K562 (cell line): ENCODE results near the gene SYPL2. TPM values are rescaled to one million over a fixed set of nuclear protein-coding genes. Genes with fewer than 3 reads are reported as not detected.
A peak's percentile ranks its signal among the peaks of the same experiment; 100 is the strongest.

Experiments
- CBFA2T2 ChIP-seq: fragments of 450-650 bp; conservative IDR thresholded peaks from 2 replicates; pipeline ENCODE4 v1.6.1; 2017; ENCODE audit warnings: mild to moderate bottlenecking
- CHD2 ChIP-seq: IDR thresholded peaks from 2 replicates; pipeline ENCODE4 v1.6.1; 2011; ENCODE audit warnings: low read depth, low read length
- CREBBP ChIP-seq: IDR thresholded peaks from one replicate; pipeline ENCODE4 v1.6.1; 2012; ENCODE audit warnings: low read depth, mild to moderate bottlenecking, control low read depth, inconsistent platforms, low read length
- ETS2 ChIP-seq: IDR thresholded peaks from 2 replicates; pipeline ENCODE4 v1.6.1; 2016; ENCODE audit warnings: borderline replicate concordance, missing genetic modification characterization, mild to moderate bottlenecking, moderate library complexity, missing compliant biosample characterization; ENCODE audit not compliant: poor library complexity, severe bottlenecking
- HDAC6 ChIP-seq: IDR thresholded peaks from 2 replicates; pipeline ENCODE4 v1.6.1; 2012; ENCODE audit warnings: low read depth, mild to moderate bottlenecking, control low read depth, inconsistent platforms, low read length, moderate library complexity
- KAT7 ChIP-seq: sonication (generic); formaldehyde crosslinking; IDR thresholded peaks from 2 replicates; pipeline ENCODE4 v1.8.0; 2022; ENCODE audit warnings: missing genetic modification reagents, mild to moderate bottlenecking, borderline replicate concordance
- MAFG ChIP-seq: fragments of 450-650 bp; conservative IDR thresholded peaks from 2 replicates; pipeline ENCODE4 v1.6.1; 2016; ENCODE audit warnings: missing genetic modification characterization, missing compliant biosample characterization
- PML ChIP-seq: IDR thresholded peaks from 2 replicates; pipeline ENCODE4 v1.6.1; 2012; ENCODE audit warnings: low read length, inconsistent platforms
- SAFB ChIP-seq: fragments of 200-400 bp; formaldehyde crosslinking; IDR thresholded peaks from 2 replicates; pipeline ENCODE4 v1.6.1; 2017; ENCODE audit warnings: low read depth, low read length, borderline replicate concordance
- SAP30 ChIP-seq: fragments of 200-600 bp; sonication (generic); IDR thresholded peaks from 2 replicates; pipeline ENCODE4 v1.6.1; 2012; ENCODE audit warnings: borderline replicate concordance, low read depth, mild to moderate bottlenecking, moderate library complexity, low read length, control low read depth, inconsistent platforms; ENCODE audit not compliant: insufficient read depth, poor library complexity, severe bottlenecking
- SIN3B ChIP-seq: fragments of 450-650 bp; IDR thresholded peaks from 2 replicates; pipeline ENCODE4 v1.6.1; 2017; ENCODE audit warnings: low read depth, mild to moderate bottlenecking, moderate library complexity
- ZFPM2 ChIP-seq: fragments of 250-450 bp; sonication (Bioruptor Pico); IDR thresholded peaks from 2 replicates; pipeline ENCODE4 v1.5.1; 2022; ENCODE audit warnings: mild to moderate bottlenecking
- polyA plus RNA-seq, 8 experiments: library from polyadenylated mRNA; depleted of rRNA in 4 of 8; stranded (reverse) in 5 of 8; unstranded in 3 of 8; fragments of >200 nt; fragmentation: Nextera tagmentation in 2 of 8; fragmentation: Illumina TruSeq in 1 of 8; extraction: Ambion mirVana in 2 of 8; extraction: Trizol in 1 of 8; gene quantifications; 2 replicates each; pipeline versions ENCODE4 v1.2.1 to v1.2.3, GENCODE V29; 2011 to 2014; ENCODE audit warnings: inconsistent platforms in 1 of 8, missing spikeins in 1 of 8
- total RNA-seq, 7 experiments: library from RNA; depleted of rRNA in 6 of 7; stranded (reverse); fragments of >200 nt in 6 of 7; fragmentation: Illumina TruSeq in 2 of 7; extraction: Trizol in 2 of 7; gene quantifications; 2 replicates each; pipeline versions ENCODE4 v1.2.1 to v1.2.3, GENCODE V29; 2011 to 2021; ENCODE audit warnings: low replicate concordance in 1 of 7
- TF ChIP-seq, protein P1 (sequence below): fragments of 250-450 bp; sonication (Bioruptor Pico); IDR thresholded peaks from 2 replicates; pipeline ENCODE4 v1.8.0; 2022; ENCODE audit warnings: inconsistent platforms, mild to moderate bottlenecking, moderate library complexity, borderline replicate concordance
- TF ChIP-seq, protein P2 (sequence below): fragments of 250-450 bp; sonication (Bioruptor Pico); IDR thresholded peaks from 2 replicates; pipeline ENCODE4 v1.5.1; 2021; ENCODE audit warnings: mild to moderate bottlenecking
- TF ChIP-seq, protein P3 (sequence below): fragments of 250-450 bp; sonication (Bioruptor Pico); IDR thresholded peaks from 2 replicates; pipeline ENCODE4 v1.8.0; 2021; ENCODE audit warnings: mild to moderate bottlenecking, moderate library complexity
- TF ChIP-seq, protein P4 (sequence below): fragments of 450-650 bp; IDR thresholded peaks from 2 replicates; pipeline ENCODE4 v1.7.0; 2016; ENCODE audit warnings: borderline replicate concordance
- TF ChIP-seq, protein P5 (sequence below): sonication (generic); formaldehyde crosslinking; IDR thresholded peaks from 2 replicates; pipeline ENCODE4 v1.8.0; 2022; ENCODE audit warnings: mild to moderate bottlenecking, missing genetic modification reagents

SYPL2 gene
- total and polyA plus RNA-seq, 9 of the 15 experiments (the other 6 are each of a cell fraction or from before 2014, with no cell fraction given), result 0.03 to 0.20 (median 0.07) TPM; not detected in 2

DNA sequence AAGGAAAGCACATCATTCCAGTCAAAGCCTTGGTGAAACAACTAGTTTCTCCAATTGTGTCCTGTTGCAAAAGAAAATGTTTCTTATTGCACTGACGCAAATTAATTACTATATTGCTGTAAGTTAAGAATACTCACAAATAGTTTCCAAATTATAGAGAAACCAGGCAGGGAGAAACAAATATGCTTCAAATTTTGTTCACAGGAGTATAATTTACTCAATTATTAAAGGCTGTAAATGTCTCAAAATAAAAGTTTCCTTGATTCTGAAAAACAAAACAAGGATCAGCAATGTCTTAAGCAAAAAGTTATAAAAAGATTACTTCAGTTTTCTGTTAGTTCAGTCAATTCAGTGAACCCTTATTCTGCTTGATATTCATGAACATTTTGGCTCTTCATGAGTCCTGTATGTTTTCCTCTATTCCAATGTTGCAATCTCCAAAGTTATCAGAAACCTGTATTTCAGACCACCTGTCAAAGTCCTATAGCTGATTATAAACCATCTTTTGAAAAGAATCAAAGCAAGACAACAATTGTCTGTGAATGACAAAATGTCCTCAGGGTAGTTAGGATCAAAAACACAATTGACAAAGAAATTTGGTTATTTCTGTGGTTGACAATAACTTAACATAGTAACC lies 11.7 kb upstream of the SYPL2 start (continued):
- TF ChIP-seq, protein P1, sequence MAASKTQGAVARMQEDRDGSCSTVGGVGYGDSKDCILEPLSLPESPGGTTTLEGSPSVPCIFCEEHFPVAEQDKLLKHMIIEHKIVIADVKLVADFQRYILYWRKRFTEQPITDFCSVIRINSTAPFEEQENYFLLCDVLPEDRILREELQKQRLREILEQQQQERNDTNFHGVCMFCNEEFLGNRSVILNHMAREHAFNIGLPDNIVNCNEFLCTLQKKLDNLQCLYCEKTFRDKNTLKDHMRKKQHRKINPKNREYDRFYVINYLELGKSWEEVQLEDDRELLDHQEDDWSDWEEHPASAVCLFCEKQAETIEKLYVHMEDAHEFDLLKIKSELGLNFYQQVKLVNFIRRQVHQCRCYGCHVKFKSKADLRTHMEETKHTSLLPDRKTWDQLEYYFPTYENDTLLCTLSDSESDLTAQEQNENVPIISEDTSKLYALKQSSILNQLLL (CRISPR knock-in tag), result no peak
- TF ChIP-seq SAP30, result no peak
- TF ChIP-seq, protein P2, sequence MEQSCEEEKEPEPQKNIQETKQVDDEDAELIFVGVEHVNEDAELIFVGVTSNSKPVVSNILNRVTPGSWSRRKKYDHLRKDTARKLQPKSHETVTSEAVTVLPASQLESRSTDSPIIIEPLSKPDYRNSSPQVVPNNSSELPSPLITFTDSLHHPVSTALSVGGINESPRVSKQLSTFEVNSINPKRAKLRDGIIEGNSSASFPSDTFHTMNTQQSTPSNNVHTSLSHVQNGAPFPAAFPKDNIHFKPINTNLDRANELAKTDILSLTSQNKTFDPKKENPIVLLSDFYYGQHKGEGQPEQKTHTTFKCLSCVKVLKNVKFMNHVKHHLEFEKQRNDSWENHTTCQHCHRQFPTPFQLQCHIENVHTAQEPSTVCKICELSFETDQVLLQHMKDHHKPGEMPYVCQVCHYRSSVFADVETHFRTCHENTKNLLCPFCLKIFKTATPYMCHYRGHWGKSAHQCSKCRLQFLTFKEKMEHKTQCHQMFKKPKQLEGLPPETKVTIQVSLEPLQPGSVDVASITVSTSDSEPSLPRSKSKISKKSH (CRISPR knock-in tag), result 0 out of 2 replicates have a peak, but pooled peaks have one; percentile 28
- no peak for TF ChIP-seq SIN3B
- no peak for TF ChIP-seq HDAC6
- no peak for TF ChIP-seq ETS2 (tag)
- no peak for TF ChIP-seq KAT7
- no peak for TF ChIP-seq CHD2
- TF ChIP-seq, protein P3, sequence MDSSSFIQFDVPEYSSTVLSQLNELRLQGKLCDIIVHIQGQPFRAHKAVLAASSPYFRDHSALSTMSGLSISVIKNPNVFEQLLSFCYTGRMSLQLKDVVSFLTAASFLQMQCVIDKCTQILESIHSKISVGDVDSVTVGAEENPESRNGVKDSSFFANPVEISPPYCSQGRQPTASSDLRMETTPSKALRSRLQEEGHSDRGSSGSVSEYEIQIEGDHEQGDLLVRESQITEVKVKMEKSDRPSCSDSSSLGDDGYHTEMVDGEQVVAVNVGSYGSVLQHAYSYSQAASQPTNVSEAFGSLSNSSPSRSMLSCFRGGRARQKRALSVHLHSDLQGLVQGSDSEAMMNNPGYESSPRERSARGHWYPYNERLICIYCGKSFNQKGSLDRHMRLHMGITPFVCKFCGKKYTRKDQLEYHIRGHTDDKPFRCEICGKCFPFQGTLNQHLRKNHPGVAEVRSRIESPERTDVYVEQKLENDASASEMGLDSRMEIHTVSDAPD (CRISPR knock-in tag), result no peak
- no peak for TF ChIP-seq ZFPM2
- TF ChIP-seq SAFB, result no peak
- TF ChIP-seq, protein P4, sequence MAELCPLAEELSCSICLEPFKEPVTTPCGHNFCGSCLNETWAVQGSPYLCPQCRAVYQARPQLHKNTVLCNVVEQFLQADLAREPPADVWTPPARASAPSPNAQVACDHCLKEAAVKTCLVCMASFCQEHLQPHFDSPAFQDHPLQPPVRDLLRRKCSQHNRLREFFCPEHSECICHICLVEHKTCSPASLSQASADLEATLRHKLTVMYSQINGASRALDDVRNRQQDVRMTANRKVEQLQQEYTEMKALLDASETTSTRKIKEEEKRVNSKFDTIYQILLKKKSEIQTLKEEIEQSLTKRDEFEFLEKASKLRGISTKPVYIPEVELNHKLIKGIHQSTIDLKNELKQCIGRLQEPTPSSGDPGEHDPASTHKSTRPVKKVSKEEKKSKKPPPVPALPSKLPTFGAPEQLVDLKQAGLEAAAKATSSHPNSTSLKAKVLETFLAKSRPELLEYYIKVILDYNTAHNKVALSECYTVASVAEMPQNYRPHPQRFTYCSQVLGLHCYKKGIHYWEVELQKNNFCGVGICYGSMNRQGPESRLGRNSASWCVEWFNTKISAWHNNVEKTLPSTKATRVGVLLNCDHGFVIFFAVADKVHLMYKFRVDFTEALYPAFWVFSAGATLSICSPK, result no peak
- no peak for TF ChIP-seq CREBBP
- TF ChIP-seq, protein P5, sequence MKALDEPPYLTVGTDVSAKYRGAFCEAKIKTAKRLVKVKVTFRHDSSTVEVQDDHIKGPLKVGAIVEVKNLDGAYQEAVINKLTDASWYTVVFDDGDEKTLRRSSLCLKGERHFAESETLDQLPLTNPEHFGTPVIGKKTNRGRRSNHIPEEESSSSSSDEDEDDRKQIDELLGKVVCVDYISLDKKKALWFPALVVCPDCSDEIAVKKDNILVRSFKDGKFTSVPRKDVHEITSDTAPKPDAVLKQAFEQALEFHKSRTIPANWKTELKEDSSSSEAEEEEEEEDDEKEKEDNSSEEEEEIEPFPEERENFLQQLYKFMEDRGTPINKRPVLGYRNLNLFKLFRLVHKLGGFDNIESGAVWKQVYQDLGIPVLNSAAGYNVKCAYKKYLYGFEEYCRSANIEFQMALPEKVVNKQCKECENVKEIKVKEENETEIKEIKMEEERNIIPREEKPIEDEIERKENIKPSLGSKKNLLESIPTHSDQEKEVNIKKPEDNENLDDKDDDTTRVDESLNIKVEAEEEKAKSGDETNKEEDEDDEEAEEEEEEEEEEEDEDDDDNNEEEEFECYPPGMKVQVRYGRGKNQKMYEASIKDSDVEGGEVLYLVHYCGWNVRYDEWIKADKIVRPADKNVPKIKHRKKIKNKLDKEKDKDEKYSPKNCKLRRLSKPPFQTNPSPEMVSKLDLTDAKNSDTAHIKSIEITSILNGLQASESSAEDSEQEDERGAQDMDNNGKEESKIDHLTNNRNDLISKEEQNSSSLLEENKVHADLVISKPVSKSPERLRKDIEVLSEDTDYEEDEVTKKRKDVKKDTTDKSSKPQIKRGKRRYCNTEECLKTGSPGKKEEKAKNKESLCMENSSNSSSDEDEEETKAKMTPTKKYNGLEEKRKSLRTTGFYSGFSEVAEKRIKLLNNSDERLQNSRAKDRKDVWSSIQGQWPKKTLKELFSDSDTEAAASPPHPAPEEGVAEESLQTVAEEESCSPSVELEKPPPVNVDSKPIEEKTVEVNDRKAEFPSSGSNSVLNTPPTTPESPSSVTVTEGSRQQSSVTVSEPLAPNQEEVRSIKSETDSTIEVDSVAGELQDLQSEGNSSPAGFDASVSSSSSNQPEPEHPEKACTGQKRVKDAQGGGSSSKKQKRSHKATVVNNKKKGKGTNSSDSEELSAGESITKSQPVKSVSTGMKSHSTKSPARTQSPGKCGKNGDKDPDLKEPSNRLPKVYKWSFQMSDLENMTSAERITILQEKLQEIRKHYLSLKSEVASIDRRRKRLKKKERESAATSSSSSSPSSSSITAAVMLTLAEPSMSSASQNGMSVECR (CRISPR knock-in tag), result no peak
- no peak for TF ChIP-seq MAFG (tag)
- TF ChIP-seq PML, result no peak
- no peak for TF ChIP-seq CBFA2T2
